Motor neuron (in vitro differentiated cells): ENCODE data around the gene GREM1. TPM values are rescaled to one million over a fixed set of nuclear protein-coding genes. Genes with fewer than 3 reads are reported as not detected.

Source experiments
- ATAC-seq, 8 experiments: fragments of 200-7000 bp; cut with Tn5 transposase; replicated peaks in 6 of 8; 2 replicates each; pipeline ENCODE4 v1.8.0; 2021; ENCODE audit warnings: mild to moderate bottlenecking in 8 of 8, moderate library complexity in 8 of 8
- H3K27ac ChIP-seq, 2 donors: fragments of 250-450 bp; sonication (Bioruptor Pico); 2 replicates each; pipeline ENCODE4 v1.9.0; 2021; ENCODE audit warnings: antibody characterized with exemption in 2 of 2, mild to moderate bottlenecking in 2 of 2, moderate library complexity in 1 of 2
- H3K4me1 ChIP-seq, 2 donors: fragments of 250-450 bp; sonication (Bioruptor Pico); replicated peaks in 1 of 2; 2 replicates each; pipeline ENCODE4 v1.6.1; 2021; ENCODE audit warnings: antibody characterized with exemption in 2 of 2, mild to moderate bottlenecking in 2 of 2, moderate library complexity in 1 of 2
- H3K4me3 ChIP-seq, 5 donors: fragments of 250-450 bp; sonication (Bioruptor Pico); 2 replicates each; pipeline ENCODE4 v1.9.0; 2021; ENCODE audit warnings: antibody characterized with exemption in 5 of 5, mild to moderate bottlenecking in 5 of 5, moderate library complexity in 4 of 5
- WGBS, 10 experiments: fragments of 450-650 bp; shearing (Covaris generic); methylation state at CpG; one replicate each; pipeline ENCODE4 v1.0.0; 2022; 5-methylcytosine and 5-hydroxymethylcytosine counted together
- in situ Hi-C, 9 experiments: fragments of 400-800 bp; cut with MboI; loops; one replicate each; pipeline ENCODE4 v1.15.0; 2021; ENCODE audit warnings: low sequenced_read_pairs in 9 of 9, low pct_unique_long_range_greater_than_20kb in 2 of 9; ENCODE audit not compliant: unreplicated experiment in 9 of 9
- total RNA-seq, 8 experiments: library from RNA; unstranded; fragments of 300-600 nt; gene quantifications; 2 replicates each; pipeline versions ENCODE4 v1.2.3 to v1.2.4, GENCODE V29; 2022

Gene GREM1
- total RNA-seq, 8 experiments from 2014 or later: under 0.01 to 12.0 (median 0.13) TPM

DNA sequence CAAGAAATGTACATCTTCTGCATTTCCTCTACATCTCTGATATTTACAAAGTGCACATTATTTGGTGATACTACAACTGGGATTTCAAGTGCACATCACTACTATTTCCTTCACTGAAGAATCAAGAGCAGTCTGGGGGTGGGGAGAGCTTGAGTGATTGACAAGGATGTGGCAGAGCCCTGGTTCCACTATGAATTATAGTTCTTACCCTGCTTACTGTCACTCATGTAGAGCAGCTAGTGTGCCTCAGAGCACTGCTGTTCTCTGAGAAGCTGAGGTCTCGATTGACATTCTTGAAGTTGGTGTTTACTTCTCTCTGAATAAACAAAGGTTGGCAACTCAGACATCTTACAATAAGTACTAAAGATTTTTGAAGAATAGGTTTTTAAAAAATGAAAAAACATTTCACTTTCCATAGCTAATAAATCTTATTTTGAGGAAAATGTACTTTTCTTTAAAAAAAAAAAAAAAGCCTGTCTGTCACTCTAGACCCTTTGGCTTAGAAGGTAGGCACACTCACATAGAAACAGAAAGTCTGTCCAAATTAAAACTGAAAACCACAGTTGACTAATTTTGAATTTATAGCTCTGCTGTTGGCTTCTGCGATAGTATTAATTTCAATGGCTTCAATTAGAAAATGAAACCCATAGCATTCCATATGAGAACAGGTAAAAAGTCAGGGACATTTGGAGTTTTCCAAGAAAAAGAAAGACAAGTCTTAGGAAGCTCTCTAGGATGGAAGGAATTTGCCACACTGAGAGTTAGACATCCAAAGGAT is 5.6 kb downstream of the GREM1 start:
- no peak overlapping the region for H3K4me3 ChIP-seq
- peaks cover 0 to 4% of the 10 kb centered on the region in 2 donors for H3K4me1 ChIP-seq
- ATAC-seq: no peak
- in situ Hi-C loops: no loop called here
- 0 to 100% (median 90%) methylated on average over 1 to 2 of the region's 2 CpGs; no CpG with 5 or more reads in 1 of the 10 experiments for WGBS, 10 experiments
- no peak overlapping the region for H3K27ac ChIP-seq

DNA sequence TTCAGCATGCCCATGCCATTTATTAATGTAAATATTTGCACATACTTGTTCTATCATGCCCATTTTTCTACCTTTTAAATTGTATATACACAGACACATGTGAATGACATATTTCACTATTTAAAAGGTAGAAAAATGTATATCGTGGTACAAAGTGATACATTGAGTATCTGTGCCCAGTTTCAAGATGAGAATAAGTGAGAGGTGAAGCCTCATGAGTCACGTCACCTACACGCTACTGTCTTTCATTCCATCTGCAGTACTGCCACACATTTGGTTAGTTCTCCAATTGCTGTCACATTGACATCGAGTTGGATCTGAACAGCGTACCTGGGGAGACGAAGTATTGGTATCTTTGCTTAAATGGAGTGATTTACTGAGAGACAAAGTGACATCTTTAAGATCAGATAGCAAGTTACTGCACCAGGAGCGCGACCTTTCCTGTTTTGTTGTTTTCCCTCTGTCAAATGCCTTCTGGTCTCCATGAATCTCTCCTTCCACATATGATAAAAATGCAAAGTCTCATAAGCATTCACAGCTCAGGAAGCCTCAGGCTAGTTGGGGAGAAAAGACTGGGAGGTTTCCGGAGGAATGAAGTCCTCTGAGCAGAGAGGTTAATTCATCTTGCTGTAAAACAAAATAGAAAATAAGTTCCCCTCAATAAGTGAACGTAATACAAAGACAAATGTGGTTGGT is 12.0 kb downstream of the GREM1 start:
- H3K4me3 ChIP-seq: no peak overlapping the region
- ATAC-seq: no peak
- in situ Hi-C loops: no loop called here
- H3K4me1 ChIP-seq: peaks cover 0 to 2% of the 10 kb centered on the region in 2 donors
- 61 to 100% (median 85%) methylated on average over 3 to 10 of the region's 10 CpGs; no CpG with 5 or more reads in 1 of the 10 experiments for WGBS, 10 experiments
- no peak overlapping the region for H3K27ac ChIP-seq

DNA sequence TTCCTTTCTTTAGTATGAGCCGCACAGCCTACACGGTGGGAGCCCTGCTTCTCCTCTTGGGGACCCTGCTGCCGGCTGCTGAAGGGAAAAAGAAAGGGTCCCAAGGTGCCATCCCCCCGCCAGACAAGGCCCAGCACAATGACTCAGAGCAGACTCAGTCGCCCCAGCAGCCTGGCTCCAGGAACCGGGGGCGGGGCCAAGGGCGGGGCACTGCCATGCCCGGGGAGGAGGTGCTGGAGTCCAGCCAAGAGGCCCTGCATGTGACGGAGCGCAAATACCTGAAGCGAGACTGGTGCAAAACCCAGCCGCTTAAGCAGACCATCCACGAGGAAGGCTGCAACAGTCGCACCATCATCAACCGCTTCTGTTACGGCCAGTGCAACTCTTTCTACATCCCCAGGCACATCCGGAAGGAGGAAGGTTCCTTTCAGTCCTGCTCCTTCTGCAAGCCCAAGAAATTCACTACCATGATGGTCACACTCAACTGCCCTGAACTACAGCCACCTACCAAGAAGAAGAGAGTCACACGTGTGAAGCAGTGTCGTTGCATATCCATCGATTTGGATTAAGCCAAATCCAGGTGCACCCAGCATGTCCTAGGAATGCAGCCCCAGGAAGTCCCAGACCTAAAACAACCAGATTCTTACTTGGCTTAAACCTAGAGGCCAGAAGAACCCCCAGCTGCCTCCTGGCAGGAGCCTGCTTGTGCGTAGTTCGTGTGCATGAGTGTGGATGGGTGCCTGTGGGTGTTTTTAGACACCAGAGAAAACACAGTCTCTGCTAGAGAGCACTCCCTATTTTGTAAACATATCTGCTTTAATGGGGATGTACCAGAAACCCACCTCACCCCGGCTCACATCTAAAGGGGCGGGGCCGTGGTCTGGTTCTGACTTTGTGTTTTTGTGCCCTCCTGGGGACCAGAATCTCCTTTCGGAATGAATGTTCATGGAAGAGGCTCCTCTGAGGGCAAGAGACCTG is 13.2 kb downstream of the GREM1 start:
- no peak overlapping the region for H3K4me3 ChIP-seq
- H3K4me1 ChIP-seq: peaks cover 0 to 2% of the 10 kb centered on the region in 2 donors
- in situ Hi-C loops: no loop called here
- no peak overlapping the region for H3K27ac ChIP-seq
- WGBS, 10 experiments: 33 to 100% (median 70%) methylated on average over 1 to 10 of the region's 27 CpGs
- ATAC-seq: peak in 4 of 8 experiments; percentile 38 to 63 (median 51)

DNA sequence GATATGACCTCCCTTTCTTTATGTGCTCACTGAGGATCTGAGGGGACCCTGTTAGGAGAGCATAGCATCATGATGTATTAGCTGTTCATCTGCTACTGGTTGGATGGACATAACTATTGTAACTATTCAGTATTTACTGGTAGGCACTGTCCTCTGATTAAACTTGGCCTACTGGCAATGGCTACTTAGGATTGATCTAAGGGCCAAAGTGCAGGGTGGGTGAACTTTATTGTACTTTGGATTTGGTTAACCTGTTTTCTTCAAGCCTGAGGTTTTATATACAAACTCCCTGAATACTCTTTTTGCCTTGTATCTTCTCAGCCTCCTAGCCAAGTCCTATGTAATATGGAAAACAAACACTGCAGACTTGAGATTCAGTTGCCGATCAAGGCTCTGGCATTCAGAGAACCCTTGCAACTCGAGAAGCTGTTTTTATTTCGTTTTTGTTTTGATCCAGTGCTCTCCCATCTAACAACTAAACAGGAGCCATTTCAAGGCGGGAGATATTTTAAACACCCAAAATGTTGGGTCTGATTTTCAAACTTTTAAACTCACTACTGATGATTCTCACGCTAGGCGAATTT is 14.9 kb downstream of the GREM1 start:
- in situ Hi-C loops: no loop called here
- ATAC-seq: no peak
- Histone ChIP-seq H3K4me1 (peaks cover 0 to 2% of the 10 kb centered on the region in 2 donors), H3K27ac (no peak overlapping the region), H3K4me3 (no peak overlapping the region)
- 54 to 93% (median 87%) methylated on average over 2 to 6 of the region's 6 CpGs for WGBS, 10 experiments

DNA sequence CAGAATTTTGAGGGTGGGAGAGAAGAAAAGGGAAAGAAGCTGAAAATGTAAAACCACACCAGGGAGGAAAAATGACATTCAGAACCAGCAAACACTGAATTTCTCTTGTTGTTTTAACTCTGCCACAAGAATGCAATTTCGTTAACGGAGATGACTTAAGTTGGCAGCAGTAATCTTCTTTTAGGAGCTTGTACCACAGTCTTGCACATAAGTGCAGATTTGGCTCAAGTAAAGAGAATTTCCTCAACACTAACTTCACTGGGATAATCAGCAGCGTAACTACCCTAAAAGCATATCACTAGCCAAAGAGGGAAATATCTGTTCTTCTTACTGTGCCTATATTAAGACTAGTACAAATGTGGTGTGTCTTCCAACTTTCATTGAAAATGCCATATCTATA is 15.5 kb downstream of the GREM1 start:
- in situ Hi-C loops: no loop called here
- 14 to 100% (median 71%) methylated on average over 1 to 3 of the region's 3 CpGs for WGBS, 10 experiments
- ATAC-seq: no peak
- no peak overlapping the region for H3K27ac ChIP-seq
- peaks cover 0 to 2% of the 10 kb centered on the region in 2 donors for H3K4me1 ChIP-seq
- H3K4me3 ChIP-seq: no peak overlapping the region

DNA sequence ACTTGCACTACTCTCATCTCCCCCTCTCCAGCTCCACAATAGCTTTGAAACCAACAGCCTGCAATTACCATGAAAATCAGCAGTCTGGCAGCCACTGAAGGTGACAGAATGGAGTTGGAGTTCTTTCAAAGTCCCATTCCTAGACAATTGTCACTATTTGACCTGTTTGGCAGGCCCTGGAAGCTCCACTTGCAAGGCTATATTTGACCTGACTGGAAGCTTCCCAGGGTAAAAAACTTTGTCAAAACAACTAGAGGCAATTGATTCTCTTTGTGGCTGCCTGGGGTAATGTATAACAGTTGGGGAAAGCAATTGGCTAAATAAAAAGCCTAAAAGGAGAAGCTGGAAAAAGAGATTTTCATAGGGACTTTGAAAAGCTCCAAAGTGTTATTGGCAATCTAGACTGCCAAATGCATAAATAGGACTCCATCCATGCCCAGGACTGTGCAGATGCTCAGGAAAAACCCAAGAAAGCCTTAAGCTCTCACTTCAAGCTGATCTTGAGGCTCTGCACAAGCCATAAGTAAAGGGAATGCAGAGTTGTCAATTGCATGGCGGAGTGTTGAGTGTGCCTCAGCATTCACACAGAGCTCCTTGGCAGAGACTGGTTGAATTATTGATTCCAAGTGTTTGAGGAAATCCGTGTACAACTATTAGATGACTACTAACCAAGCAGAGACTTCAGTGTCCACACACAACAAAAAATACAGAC is 18.3 kb downstream of the GREM1 start:
- in situ Hi-C loops: no loop called here
- Histone ChIP-seq H3K27ac (no peak overlapping the region), H3K4me3 (no peak overlapping the region), H3K4me1 (no peaks in the 10 kb centered on the region)
- no peak for ATAC-seq
- 20 to 100% (median 84%) methylated on average over 1 to 2 of the region's 2 CpGs; no CpG with 5 or more reads in 4 of the 10 experiments for WGBS, 10 experiments

DNA sequence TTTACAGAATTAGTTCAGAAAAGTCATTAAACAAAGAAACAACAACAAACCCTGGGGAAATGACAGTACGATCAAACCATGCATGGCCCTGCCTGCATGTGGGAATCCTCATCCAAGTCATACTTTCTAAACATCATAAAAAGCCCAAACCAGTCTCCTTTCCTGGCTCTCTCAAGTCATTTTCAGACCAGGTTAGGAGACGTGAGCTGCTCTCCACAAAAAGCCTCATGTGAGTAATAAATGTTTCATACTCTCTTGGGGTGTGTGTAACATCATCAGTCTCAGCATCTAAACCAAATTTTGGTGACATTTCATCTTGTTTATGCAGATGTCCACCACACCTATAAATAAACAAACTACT is 18.9 kb downstream of the GREM1 start:
- in situ Hi-C loops: no loop called here
- Histone ChIP-seq H3K4me1 (no peaks in the 10 kb centered on the region), H3K27ac (no peak overlapping the region), H3K4me3 (no peak overlapping the region)
- no peak for ATAC-seq
- WGBS, 10 experiments: 0 to 100% (median 67%) methylated on average over 1 to 2 of the region's 2 CpGs; no CpG with 5 or more reads in 2 of the 10 experiments

DNA sequence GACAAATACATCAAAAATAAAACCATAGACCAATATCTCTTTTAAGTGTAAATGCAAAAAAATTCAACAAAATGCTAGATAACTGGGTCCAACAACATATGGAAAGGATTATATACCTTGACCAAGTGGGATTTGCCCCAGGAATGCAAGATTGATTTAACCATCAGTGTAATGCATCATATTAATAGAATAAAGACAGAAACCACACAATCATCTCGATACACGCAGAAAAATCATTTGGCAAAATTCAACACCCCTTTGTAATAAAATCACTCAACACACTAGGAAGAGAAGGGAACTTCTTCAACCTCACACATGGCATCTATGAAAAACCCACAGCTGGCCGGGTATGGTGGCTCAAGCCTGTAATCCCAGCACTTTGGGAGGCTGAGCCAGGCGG is 19.5 kb downstream of the GREM1 start:
- Histone ChIP-seq H3K27ac (no peak overlapping the region), H3K4me3 (no peak overlapping the region), H3K4me1 (no peaks in the 10 kb centered on the region)
- 73 to 92% (median 89%) methylated on average over 2 to 4 of the region's 4 CpGs; no CpG with 5 or more reads in 4 of the 10 experiments for WGBS, 10 experiments
- in situ Hi-C loops: no loop called here
- no peak for ATAC-seq

DNA sequence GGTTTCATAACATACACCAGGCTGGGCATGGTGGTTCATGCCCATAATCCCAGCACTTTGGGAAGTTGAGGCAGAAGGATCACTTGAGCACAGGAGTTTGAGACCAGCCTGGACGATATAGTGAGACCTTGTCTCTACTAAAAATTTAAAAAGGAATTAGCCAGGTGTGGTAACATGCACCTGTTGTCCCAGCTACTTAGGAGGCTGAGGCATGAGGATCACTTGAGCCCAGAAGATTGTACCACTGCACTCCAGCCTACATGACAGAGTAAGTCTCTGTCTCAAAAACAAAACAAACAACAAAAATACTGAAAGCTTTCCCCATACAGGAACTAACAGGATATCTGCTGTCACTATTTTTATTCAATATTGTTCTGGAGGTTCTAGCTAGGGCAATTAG is 20.9 kb downstream of the GREM1 start:
- no peak for ATAC-seq
- no peak overlapping the region for H3K27ac ChIP-seq
- 63 to 86% (median 80%) methylated on average over 1 of the region's 1 CpG; no CpG with 5 or more reads in 5 of the 10 experiments for WGBS, 10 experiments
- in situ Hi-C loops: no loop called here
- no peak overlapping the region for H3K4me3 ChIP-seq
- no peaks in the 10 kb centered on the region for H3K4me1 ChIP-seq

DNA sequence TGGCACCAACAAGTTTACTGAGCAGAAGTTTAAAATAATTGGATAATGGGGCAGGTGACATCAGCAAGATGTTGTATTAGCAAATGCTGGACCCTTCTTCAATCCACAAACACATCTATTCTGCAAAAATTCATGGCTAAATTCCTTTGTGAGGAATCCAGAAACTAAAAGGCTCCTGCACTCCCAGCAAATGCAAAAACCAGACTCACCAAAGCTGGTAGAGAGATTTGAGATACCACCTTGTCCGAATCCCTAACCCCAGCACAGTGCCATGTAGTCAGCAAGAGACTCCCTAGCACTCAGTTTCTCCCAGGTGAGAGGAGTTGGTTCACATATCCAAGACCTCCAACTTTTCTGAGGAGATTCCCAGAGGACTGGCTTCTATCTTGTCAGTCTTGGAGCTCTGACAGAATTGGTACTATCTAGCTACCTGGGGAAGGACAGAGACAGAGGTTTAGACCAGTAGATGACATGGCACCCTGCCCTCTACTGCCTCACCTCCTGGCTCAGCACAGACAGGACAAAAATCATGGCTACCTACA is 21.8 kb downstream of the GREM1 start:
- WGBS, 10 experiments: 60 to 83% methylated on average over 1 of the region's 1 CpG; no CpG with 5 or more reads in 8 of the 10 experiments
- Histone ChIP-seq H3K27ac (no peak overlapping the region), H3K4me1 (no peaks in the 10 kb centered on the region), H3K4me3 (no peak overlapping the region)
- in situ Hi-C loops: no loop called here
- ATAC-seq: no peak

DNA sequence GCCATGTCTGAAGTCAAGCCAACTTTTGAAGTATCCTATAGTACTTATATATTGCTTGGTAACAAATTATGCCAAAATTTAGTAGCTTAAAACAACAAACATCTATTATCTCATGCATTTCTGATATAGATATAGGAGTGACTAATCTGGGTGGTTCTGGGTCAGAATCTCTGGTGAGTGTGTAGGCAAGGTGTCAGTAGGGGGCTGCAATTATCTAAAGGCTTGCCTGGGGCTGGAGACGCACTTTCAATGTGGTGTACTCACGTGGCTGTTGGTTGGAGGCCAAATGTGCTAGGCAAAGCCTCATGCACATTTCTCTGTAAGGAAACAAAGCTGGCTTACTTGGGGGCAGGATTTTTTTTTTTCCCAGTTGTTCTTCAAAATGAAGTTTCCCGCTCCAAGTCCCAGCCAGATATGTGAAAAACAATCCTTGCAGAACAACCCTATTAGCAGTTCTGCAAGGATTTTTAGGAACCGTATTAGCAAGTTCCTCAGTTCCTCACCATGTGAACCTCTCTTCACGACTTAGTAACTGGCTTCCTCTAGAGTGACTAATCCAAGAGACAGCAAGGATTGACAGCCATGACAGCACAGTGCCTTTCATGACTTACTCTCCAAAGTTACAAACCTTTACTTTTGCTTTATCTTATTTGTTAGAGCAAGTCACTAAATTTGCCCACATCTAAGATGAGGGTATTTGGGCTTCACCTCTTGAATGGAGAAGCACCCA is 25.8 kb downstream of the GREM1 start:
- Histone ChIP-seq H3K4me1 (no peaks in the 10 kb centered on the region), H3K27ac (no peak overlapping the region), H3K4me3 (no peak overlapping the region)
- peak in 2 of 8 experiments; percentile 14 to 16 for ATAC-seq
- in situ Hi-C loops: no loop called here
- WGBS, 10 experiments: 0 to 77% (median 10%) methylated on average over 1 to 4 of the region's 5 CpGs; no CpG with 5 or more reads in 3 of the 10 experiments
